Measurements from ENCODE around the gene RTP3. TPM values are rescaled to one million over a fixed set of nuclear protein-coding genes. Genes with fewer than 3 reads are reported as not detected.
"Not testable (repeated sequence)": the region's sequence is repeated elsewhere in the genome, so short reads cannot be mapped to it uniquely, and the experiment has no call there.

Gene RTP3
- total and polyA plus RNA-seq, 10 donors: not detected

GRCh38 chr3:46521096-46521495, 23.3 kb downstream of the RTP3 start:
- no peaks in the 10 kb centered on the region for H3K9me3 ChIP-seq
- no peaks in the 10 kb centered on the region for H3K36me3 ChIP-seq
- WGBS, 5 donors: 70 to 83% (median 80%) methylated on average over 9 of the region's 9 CpGs
- no peak for DNase-seq
- H3K27ac ChIP-seq: peak overlapping the region in 6 of 8 donors; percentile 37 to 56 (median 49)
- peak overlapping the region in 1 of 8 donors; percentile 4 for H3K4me3 ChIP-seq
- no peak for TF ChIP-seq CTCF (IDR thresholded peaks at IDR 0.05 in 8 of 11, conservative IDR thresholded peaks at IDR 0.05 in 3 of 11)
- TF ChIP-seq POLR2A (IDR thresholded peaks at IDR 0.05): no peak
- TF ChIP-seq POLR2AphosphoS5 (IDR thresholded peaks at IDR 0.05): no peak
- no peaks in the 10 kb centered on the region for H3K27me3 ChIP-seq (replicated peaks in 1 of 7)
- intact Hi-C loops (cut with DNase I; ENCODE audit: low total_unique reads): no loop called here
- H3K4me1 ChIP-seq: peaks cover 0 to 4% (median 0%) of the 10 kb centered on the region in 6 donors

GRCh38 chr3:46522201-46522600, 24.4 kb downstream of the RTP3 start:
- H3K4me1 ChIP-seq; H3K27me3 ChIP-seq (replicated peaks in 1 of 7); H3K4me3 ChIP-seq; H3K27ac ChIP-seq; DNase-seq; H3K36me3 ChIP-seq; intact Hi-C loops (cut with DNase I; ENCODE audit: low total_unique reads); H3K9me3 ChIP-seq: not testable (repeated sequence)
- 84 to 92% (median 87%) methylated on average over 4 of the region's 4 CpGs for WGBS, 5 donors

GRCh38 chr3:46523556-46523955, 25.8 kb downstream of the RTP3 start:
- intact Hi-C loops (cut with DNase I; ENCODE audit: low total_unique reads): no loop called here
- no peaks in the 10 kb centered on the region for H3K36me3 ChIP-seq
- no peak overlapping the region for H3K4me3 ChIP-seq
- DNase-seq: no peak
- H3K27ac ChIP-seq: no peak overlapping the region
- no peak for TF ChIP-seq POLR2A (IDR thresholded peaks at IDR 0.05)
- TF ChIP-seq POLR2AphosphoS5 (IDR thresholded peaks at IDR 0.05): no peak
- no peak for TF ChIP-seq CTCF (IDR thresholded peaks at IDR 0.05 in 8 of 11, conservative IDR thresholded peaks at IDR 0.05 in 3 of 11)
- no peaks in the 10 kb centered on the region for H3K9me3 ChIP-seq
- WGBS, 5 donors: 95 to 99% (median 96%) methylated on average over 2 of the region's 2 CpGs
- peaks cover 0 to 4% (median 0%) of the 10 kb centered on the region in 6 donors for H3K4me1 ChIP-seq
- no peaks in the 10 kb centered on the region for H3K27me3 ChIP-seq (replicated peaks in 1 of 7)

- DNase-seq: no peak
- H3K9me3 ChIP-seq: no peaks in the 10 kb centered on the region
- 77 to 88% (median 83%) methylated on average over 3 of the region's 3 CpGs for WGBS, 5 donors
- H3K27ac ChIP-seq: no peak overlapping the region
- H3K4me1 ChIP-seq: peaks cover 0 to 4% (median 0%) of the 10 kb centered on the region in 6 donors
- intact Hi-C loops (cut with DNase I; ENCODE audit: low total_unique reads): no loop called here
- H3K36me3 ChIP-seq: no peaks in the 10 kb centered on the region
- TF ChIP-seq POLR2A (IDR thresholded peaks at IDR 0.05) (no peak), POLR2AphosphoS5 (IDR thresholded peaks at IDR 0.05) (no peak), CTCF (IDR thresholded peaks at IDR 0.05 in 8 of 11, conservative IDR thresholded peaks at IDR 0.05 in 3 of 11) (no peak)
- no peak overlapping the region for H3K4me3 ChIP-seq
- no peaks in the 10 kb centered on the region for H3K27me3 ChIP-seq (replicated peaks in 1 of 7)
Observed at GRCh38 chr3:46524008-46524407, 26.2 kb downstream of the RTP3 start.

- WGBS, 5 donors: 93 to 97% (median 95%) methylated on average over 3 of the region's 3 CpGs
- H3K4me3 ChIP-seq: no peak overlapping the region
- no peaks in the 10 kb centered on the region for H3K9me3 ChIP-seq
- DNase-seq: no peak
- TF ChIP-seq POLR2AphosphoS5 (IDR thresholded peaks at IDR 0.05): no peak
- no peak overlapping the region for H3K27ac ChIP-seq
- H3K36me3 ChIP-seq: no peaks in the 10 kb centered on the region
- no peaks in the 10 kb centered on the region for H3K27me3 ChIP-seq (replicated peaks in 1 of 7)
- H3K4me1 ChIP-seq: peaks cover 0 to 4% (median 0%) of the 10 kb centered on the region in 6 donors
- intact Hi-C loops (cut with DNase I; ENCODE audit: low total_unique reads): no loop called here
Observed at GRCh38 chr3:46524832-46525231, 27.1 kb downstream of the RTP3 start.

Measured in spleen (tissue), 11 donors.